PC-3 (cell line): ENCODE data around the gene NIM1K. TPM values are rescaled to one million over a fixed set of nuclear protein-coding genes. Genes with fewer than 3 reads are reported as not detected.
"Not testable (repeated sequence)": the region's sequence is repeated elsewhere in the genome, so short reads cannot be mapped to it uniquely, and the experiment has no call there.

Experiments
- ATAC-seq: fragments of 200-7000 bp; cut with Tn5 transposase; 2 replicates; pipeline ENCODE4 v1.9.1; 2020; ENCODE audit warnings: mild to moderate bottlenecking, moderate library complexity
- BruUV-seq: library from RNA; stranded (reverse); fragments of 400-500 nt; replicated peaks from 2 replicates; lab custom pipeline; 2021; lab: Mats Ljungman, UMichigan
- CTCF ChIA-PET: fragments of 300-600 bp; sonication (Branson Sonifier 250); formaldehyde crosslinking; loops from one replicate; lab custom pipeline; 2022; ENCODE audit warnings: antibody characterized with exemption; lab: Charles Lee
- POLR2A ChIA-PET: fragments of 300-600 bp; sonication (Branson Sonifier 250); formaldehyde crosslinking; loops from one replicate; lab custom pipeline; 2022; ENCODE audit warnings: antibody characterized with exemption; ENCODE audit not compliant: unreplicated experiment; lab: Charles Lee
- DNase-seq: peaks from one replicate; pipeline ENCODE4 v3.0.0-alpha.2; 2015
- H2AFZ ChIP-seq: fragments of 300-600 bp; sonication (generic); 2 replicates; pipeline ENCODE4 v1.6.0; 2016; ENCODE audit warnings: antibody characterized with exemption, low read length
- H3F3A ChIP-seq: fragments of 300-600 bp; sonication (generic); one replicate; pipeline ENCODE4 v1.6.0; 2017; ENCODE audit warnings: antibody characterized with exemption, low read length, control low read depth, mild to moderate bottlenecking; ENCODE audit not compliant: unreplicated experiment
- H3K27ac ChIP-seq: fragments of 300-600 bp; sonication (generic); 2 replicates; pipeline ENCODE4 v1.5.1; 2016; ENCODE audit warnings: mild to moderate bottlenecking, low read length
- H3K27me3 ChIP-seq: fragments of 300-600 bp; sonication (generic); 2 replicates; pipeline ENCODE4 v1.6.1; 2016; ENCODE audit warnings: low read length, mixed read lengths
- H3K36me3 ChIP-seq: fragments of 300-600 bp; sonication (generic); 2 replicates; pipeline ENCODE4 v1.6.1; 2016; ENCODE audit warnings: low read depth, mixed run types, low read length, mixed read lengths
- H3K4me1 ChIP-seq: fragments of 300-600 bp; sonication (generic); 2 replicates; pipeline ENCODE4 v1.5.1; 2016; ENCODE audit warnings: low read length; ENCODE audit not compliant: insufficient read depth
- H3K4me2 ChIP-seq: fragments of 300-600 bp; sonication (generic); 2 replicates; pipeline ENCODE4 v1.6.0; 2016; ENCODE audit warnings: low read length
- H3K4me3 ChIP-seq: fragments of 300-600 bp; sonication (generic); 2 replicates; pipeline ENCODE4 v1.5.1; 2016; ENCODE audit warnings: mild to moderate bottlenecking, low read length, mixed read lengths
- H3K79me2 ChIP-seq: fragments of 300-600 bp; sonication (generic); 2 replicates; pipeline ENCODE4 v1.6.1; 2017; ENCODE audit warnings: low read length, mixed read lengths
- H3K9ac ChIP-seq: fragments of 300-600 bp; sonication (generic); 2 replicates; pipeline ENCODE4 v1.6.0; 2016; ENCODE audit warnings: mild to moderate bottlenecking, low read length
- H3K9me2 ChIP-seq: fragments of 300-600 bp; sonication (generic); replicated peaks from 2 replicates; pipeline ENCODE4 v1.6.1; 2016; ENCODE audit warnings: mixed run types, low read length, mixed read lengths
- H3K9me3 ChIP-seq: fragments of 300-600 bp; sonication (generic); 2 replicates; pipeline ENCODE4 v1.6.1; 2016; ENCODE audit warnings: low read length, mixed read lengths
- H4K20me1 ChIP-seq: fragments of 300-600 bp; sonication (generic); 2 replicates; pipeline ENCODE4 v1.6.1; 2016; ENCODE audit warnings: low read length, mixed read lengths
- EZH2 ChIP-seq: fragments of 300-600 bp; sonication (generic); IDR thresholded peaks from one replicate; pipeline ENCODE4 v1.6.1; 2017; ENCODE audit warnings: antibody characterized with exemption, mild to moderate bottlenecking, low read length; ENCODE audit not compliant: unreplicated experiment
- EZH2phosphoT487 ChIP-seq: fragments of 300-600 bp; sonication (generic); IDR thresholded peaks from 2 replicates; pipeline ENCODE4 v1.6.1; 2018; ENCODE audit warnings: mild to moderate bottlenecking, antibody characterized with exemption, low read length, borderline replicate concordance
- intact Hi-C: fragments of 100-400 bp; cut with micrococcal nuclease; formaldehyde crosslinking; loops from 2 replicates; pipeline ENCODE4 v1.9.0; 2023
- total RNA-seq: library from RNA; depleted of rRNA; stranded (reverse); fragments of >200 nt; gene quantifications from 2 replicates; pipeline ENCODE4 v1.2.3, GENCODE V29; 2014
- TF ChIP-seq, protein P1 (sequence below): fragments of 300-600 bp; sonication (generic); conservative IDR thresholded peaks from 2 replicates; pipeline ENCODE4 v1.5.1; 2017; ENCODE audit warnings: antibody characterized with exemption, low read depth, mild to moderate bottlenecking, low read length

NIM1K gene
- total RNA-seq, 1 experiment from 2014 or later = 0.26 TPM

DNA sequence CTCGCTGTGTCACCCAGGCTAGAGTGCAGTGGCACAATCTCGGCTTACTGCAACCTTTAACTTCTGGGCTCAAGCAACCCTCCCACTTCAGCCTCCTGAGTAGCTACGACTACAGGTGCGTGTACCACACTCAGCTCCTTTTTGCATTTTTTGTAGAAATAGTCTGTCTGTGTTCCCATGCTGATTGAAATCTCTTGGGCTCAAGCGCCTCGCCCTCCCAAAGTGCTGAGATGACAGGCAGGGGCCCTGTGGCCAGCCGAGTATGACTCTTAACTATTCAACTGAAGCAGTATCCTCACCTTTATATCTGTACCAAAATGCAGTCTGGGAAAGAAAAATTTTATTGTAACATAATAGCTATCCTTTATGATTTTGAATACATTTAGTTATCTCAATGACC, 12.2 kb upstream of the NIM1K start:
- H4K20me1 ChIP-seq = no peaks in the 10 kb centered on the region
- no peak overlapping the region for H3K9ac ChIP-seq
- H3K27me3 ChIP-seq = no peaks in the 10 kb centered on the region
- H3K27ac ChIP-seq = no peak overlapping the region
- no peaks in the 10 kb centered on the region for H3K4me1 ChIP-seq
- H3K9me2 ChIP-seq = no peaks in the 10 kb centered on the region
- no peaks in the 10 kb centered on the region for H3K9me3 ChIP-seq
- ATAC-seq (no peak), DNase-seq (no peak)
- intact Hi-C loops = no loop called here
- TF ChIP-seq EZH2phosphoT487 (no peak), EZH2 (no peak)
- TF ChIP-seq, protein P1, sequence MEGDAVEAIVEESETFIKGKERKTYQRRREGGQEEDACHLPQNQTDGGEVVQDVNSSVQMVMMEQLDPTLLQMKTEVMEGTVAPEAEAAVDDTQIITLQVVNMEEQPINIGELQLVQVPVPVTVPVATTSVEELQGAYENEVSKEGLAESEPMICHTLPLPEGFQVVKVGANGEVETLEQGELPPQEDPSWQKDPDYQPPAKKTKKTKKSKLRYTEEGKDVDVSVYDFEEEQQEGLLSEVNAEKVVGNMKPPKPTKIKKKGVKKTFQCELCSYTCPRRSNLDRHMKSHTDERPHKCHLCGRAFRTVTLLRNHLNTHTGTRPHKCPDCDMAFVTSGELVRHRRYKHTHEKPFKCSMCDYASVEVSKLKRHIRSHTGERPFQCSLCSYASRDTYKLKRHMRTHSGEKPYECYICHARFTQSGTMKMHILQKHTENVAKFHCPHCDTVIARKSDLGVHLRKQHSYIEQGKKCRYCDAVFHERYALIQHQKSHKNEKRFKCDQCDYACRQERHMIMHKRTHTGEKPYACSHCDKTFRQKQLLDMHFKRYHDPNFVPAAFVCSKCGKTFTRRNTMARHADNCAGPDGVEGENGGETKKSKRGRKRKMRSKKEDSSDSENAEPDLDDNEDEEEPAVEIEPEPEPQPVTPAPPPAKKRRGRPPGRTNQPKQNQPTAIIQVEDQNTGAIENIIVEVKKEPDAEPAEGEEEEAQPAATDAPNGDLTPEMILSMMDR = no peak
- no TSS peak for BruUV-seq
- no peak overlapping the region for H3K4me3 ChIP-seq
- H3K4me2 ChIP-seq = no peak overlapping the region
- no peaks in the 10 kb centered on the region for H3F3A ChIP-seq
- H3K79me2 ChIP-seq = no peaks in the 10 kb centered on the region
- H2AFZ ChIP-seq = no peak overlapping the region
- CTCF ChIA-PET = no interaction called here
- POLR2A ChIA-PET = interaction anchor here (0.6 kb wide), 2 partner anchors 35 to 1296 kb away, joined by 3 read pairs; no protein-coding TSS in a partner anchor
- H3K36me3 ChIP-seq = peaks cover 5% of the 10 kb centered on the region; the same call in 1 of the 2 replicates

DNA sequence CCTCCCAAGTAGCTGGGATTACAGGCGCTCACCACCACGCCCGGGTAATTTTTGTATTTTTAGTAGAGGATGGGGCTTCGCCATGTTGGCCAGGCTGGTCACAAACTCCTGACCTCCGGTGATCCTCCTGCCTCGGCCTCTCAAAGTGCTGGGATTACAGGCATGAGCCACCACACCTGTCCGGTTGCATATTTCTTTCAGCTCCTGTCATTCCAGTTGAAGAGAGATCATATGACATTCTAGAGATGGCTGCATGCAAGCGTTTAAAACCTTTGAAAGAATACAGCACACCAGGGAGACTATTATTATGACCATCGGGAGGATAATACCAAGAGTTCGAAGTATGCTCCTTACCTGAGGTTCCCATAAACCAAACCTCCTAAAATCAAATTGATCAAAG, 9.6 kb upstream of the NIM1K start:
- H3K9me3 ChIP-seq = no peaks in the 10 kb centered on the region
- no peaks in the 10 kb centered on the region for H3F3A ChIP-seq
- intact Hi-C loops = no loop called here
- no peaks in the 10 kb centered on the region for H3K27me3 ChIP-seq
- DNase-seq (no peak), ATAC-seq (no peak)
- no peak overlapping the region for H3K4me2 ChIP-seq
- ChIA-PET POLR2A (no interaction called here), CTCF (no interaction called here)
- H3K4me3 ChIP-seq = no peak overlapping the region
- no peaks in the 10 kb centered on the region for H3K36me3 ChIP-seq
- no peak overlapping the region for H2AFZ ChIP-seq
- H3K79me2 ChIP-seq = no peaks in the 10 kb centered on the region
- no peaks in the 10 kb centered on the region for H3K4me1 ChIP-seq
- no peak overlapping the region for H3K9ac ChIP-seq
- no peaks in the 10 kb centered on the region for H4K20me1 ChIP-seq
- no peak overlapping the region for H3K27ac ChIP-seq
- no TSS peak for BruUV-seq
- no peaks in the 10 kb centered on the region for H3K9me2 ChIP-seq
- TF ChIP-seq EZH2 (no peak), EZH2phosphoT487 (no peak)
- TF ChIP-seq, protein P1 = no peak

DNA sequence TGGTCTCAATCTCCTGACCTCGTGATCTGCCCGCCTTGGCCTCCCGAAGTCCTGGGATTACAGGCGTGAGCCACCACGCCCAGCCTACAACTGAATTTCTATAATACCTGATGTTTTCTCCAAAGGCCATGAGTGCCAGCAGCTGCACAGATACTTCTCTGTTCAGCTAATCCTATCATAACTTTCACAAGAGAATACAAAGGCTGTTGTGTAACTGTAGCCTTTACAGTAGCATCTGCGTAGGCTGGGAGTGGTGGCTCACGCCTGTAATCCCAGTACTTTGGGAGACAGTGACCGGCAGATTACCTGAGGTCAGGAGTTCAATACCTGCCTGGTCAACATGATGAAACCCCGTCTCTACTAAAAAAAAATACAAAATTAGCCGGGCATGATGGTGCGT, 8.9 kb upstream of the NIM1K start:
- intact Hi-C loops, H3F3A ChIP-seq, BruUV-seq, H4K20me1 ChIP-seq, DNase-seq, H3K4me3 ChIP-seq, H3K9ac ChIP-seq, CTCF ChIA-PET, H3K27me3 ChIP-seq, H3K4me2 ChIP-seq, H3K27ac ChIP-seq, H2AFZ ChIP-seq, H3K36me3 ChIP-seq, H3K9me3 ChIP-seq, H3K79me2 ChIP-seq, H3K4me1 ChIP-seq, H3K9me2 ChIP-seq, ATAC-seq, POLR2A ChIA-PET: not testable (repeated sequence)
